HG03196 (cell line): ENCODE measurements around the gene PPTC7.
"Not testable (repeated sequence)": the region's sequence is repeated elsewhere in the genome, so short reads cannot be mapped to it uniquely, and the experiment has no call there.

Source experiments
- ATAC-seq: cut with Tn5 transposase; IDR thresholded peaks from one replicate; pipeline ENCODE4 v1.9.1; 2021; ENCODE audit not compliant: unreplicated experiment

The PPTC7 gene

DNA sequence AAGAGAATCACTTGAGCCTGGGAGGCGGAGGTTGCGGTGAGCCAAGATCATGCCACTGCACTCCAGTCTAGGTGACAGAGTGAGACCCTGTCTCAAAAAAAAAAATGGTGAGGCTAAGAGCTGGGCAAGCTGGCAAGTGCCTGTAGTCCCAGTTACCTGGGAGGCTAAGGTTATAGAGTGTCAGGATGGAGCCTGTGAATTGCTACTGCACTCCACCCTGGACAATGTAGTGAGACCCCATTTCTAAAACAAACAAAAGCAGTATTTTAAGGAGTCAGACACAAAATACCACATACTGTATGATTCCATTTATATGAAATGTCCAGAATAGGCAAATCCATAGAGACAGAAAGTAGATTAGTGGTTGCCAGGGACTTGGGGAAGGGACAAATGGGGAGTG is 4.0 kb upstream of the PPTC7 start:
- not testable (repeated sequence) for ATAC-seq

DNA sequence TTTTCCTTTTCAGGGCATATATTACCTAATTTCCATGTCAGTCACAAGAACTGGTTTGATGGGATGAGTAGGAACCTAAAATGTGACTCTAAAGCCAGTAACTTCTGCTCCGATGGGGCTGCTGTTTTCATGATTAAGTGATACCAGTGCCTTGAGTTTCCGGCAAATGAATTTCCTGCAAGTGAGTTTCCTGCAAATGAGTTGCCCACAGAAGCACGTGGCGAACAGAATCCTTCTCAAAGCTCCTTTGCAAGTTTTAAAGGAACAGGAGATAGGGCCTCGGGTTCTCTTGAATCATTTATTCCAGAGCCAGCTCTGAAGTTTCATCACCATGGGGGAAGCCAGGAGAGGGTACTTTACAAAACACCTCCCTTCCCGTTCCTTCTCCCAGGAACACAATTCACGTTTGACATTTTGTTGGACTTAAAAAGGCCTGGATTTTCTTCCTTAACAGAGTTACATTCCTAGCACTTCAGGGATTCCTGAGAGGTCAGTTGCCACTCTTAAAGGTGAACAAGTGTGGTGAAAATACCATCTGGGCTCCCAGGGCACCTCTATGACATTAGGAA is 2.2 kb upstream of the PPTC7 start:
- ATAC-seq = no peak

DNA sequence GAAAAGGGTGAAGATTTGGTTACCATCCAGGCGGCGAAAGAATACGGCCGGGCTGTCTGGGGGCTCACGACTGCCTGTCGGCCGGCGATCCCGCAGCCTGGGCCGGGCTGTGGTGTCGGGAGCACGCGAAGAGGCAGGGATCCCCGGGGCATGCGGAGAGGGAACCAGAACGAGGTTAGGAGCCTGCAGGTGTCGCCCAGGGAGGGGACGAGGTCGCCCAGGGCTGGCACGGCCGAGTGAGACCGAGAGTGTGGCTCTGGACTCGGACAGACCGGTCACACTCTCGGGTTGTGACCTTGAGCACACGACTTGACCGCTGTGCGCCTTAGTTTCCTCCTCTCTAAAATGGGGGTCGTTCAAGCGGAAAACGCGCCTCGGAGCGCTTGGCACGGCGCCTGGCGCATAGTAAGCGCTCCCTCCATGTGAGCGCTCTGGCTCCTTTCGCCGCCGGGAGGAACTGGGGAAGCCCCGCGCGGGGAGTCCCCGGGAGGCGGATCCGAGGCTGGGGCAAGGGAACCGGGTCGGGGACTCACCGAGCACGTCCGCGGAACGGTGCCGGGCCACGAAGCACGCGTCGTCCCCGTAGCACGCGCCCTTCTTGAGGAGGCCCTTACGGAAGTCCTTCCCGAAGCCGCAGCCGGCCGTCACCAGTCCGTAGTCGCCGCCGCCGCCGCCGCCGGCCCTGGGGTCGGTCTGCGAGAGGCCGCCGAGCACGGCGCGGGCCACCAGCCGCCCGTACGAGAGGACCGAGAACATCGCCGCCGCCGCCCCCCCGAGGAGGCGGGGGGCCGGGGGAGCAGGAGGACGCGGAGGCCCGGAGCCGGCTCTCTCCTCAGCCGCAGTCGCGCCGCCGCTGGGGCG is 612 bp downstream of the PPTC7 start:
- peak; percentile 44 for ATAC-seq

DNA sequence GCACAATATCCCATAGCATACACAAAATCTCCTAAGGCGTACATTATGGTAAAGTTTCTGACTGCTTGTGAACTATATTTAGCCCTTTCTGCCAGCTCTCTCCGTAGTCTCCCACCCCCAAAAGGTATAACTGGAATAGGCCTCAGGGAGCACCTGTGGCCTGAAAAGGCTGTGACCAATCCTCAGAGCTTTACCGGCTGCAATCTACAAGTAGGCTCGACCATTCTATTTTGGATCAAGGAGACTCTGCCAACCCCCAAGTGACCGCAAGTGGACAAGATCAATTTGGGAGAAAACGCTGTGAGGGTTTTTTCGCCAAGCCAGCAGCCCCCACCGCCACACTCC is 1.2 kb downstream of the PPTC7 start:
- no peak for ATAC-seq

DNA sequence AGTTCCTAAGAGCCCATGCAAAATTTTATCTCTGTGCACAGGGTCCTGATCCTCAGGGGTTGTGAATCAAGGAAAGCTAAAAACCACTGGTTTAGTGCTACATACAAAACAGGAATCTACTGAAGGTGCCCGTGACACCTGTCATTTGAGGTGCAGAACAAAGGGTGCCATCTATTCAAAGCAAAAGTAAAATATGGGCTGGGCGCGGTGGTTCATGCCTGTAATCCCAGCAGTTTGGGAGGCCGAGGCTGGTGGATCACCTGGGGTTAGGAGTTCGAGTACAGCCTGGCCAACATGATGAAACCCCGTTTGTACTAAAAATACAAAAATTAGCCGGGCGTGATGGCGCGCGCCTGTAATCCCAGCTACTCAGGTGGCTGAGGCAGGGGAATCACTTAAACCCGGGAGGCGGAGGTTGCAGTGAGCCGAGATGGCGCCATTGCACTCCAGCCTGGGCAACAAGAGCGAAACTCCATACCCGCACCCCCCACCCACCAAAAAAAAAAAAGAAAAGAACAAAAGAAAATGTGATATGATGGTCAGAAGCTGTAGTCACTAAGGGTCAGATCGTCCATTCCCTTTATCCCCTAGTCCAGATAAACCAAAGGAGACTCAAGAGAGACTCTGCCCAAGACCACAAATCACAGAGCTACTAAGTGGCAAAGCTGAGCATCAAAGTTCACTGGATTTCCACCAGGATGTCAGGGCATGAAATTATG is 3.4 kb downstream of the PPTC7 start:
- no peak for ATAC-seq

DNA sequence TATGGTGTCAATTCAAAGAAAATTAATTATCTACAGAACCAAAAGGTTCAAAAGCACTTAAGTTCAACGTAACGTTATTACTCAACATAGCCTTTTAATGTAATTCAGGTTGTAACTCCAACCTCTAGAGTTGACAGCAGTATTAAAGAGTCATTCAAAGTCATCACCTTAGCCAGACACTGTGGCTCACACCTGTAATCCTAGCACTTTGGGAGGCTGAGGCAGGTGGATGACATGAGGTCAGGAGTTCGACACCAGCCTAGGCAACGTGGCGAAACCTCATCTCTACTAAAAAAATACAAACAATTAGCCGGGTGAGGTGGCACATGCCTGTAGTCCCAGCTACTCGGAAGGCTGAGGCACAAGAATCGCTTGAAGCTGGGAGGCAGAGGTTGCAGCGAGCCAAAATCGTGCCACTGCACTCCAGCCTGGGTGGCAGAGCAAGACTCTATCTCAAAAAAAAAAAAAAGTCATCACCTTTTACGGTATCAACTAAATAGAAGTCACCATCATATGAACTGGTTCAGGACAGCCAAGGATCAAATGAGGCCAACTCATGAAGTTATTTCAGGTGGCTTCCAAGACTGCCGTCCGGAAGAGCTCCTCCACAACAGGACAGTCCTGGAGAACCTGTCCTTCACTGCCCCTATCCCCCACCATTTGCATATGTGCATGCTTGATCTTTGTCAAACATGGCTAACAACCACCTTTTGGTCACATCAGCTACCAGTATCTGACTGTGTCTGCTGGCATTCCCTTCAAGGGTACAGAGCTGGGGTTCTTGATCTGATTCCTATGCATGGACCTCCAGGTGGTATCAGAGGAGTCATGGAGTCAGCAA is 4.2 kb downstream of the PPTC7 start:
- ATAC-seq = no peak

DNA sequence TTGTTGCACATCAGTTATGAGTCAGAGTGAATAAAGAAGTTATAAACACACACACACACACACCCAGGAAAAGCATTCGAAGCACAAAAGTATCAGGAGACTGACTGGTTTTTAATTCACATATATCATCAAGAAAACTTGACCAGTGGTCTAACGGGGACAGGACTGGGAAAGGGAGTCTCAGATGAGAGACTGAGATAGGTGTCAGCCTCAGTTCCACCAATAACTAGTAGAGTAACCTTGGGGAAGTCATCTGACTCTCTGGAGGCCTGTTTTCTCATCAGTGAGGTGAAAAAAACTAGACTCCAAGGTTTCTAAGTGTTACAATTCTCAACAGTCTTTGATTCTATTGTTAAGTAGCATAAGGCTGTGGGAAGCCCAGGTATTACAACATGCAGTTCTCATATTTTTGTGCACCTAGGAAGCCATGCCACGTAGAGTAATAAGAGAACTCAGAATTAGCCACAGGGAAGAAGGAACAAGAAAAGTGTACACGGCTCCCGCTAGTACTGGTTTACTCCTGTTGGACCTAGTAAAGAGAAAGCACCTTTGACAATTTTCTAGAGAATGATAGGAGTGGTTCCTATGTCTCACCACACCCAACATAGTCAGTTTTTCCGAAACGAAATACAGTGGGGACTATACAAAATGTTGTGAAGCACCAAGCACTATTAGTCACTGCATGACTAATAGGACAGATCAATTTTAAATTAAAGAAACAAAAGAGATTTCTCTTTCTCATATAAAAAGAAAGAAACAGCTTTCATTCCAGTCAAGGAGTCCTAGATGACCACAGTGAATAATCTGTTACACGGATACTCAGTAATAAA is 5.0 kb downstream of the PPTC7 start:
- ATAC-seq = peak; percentile 28

DNA sequence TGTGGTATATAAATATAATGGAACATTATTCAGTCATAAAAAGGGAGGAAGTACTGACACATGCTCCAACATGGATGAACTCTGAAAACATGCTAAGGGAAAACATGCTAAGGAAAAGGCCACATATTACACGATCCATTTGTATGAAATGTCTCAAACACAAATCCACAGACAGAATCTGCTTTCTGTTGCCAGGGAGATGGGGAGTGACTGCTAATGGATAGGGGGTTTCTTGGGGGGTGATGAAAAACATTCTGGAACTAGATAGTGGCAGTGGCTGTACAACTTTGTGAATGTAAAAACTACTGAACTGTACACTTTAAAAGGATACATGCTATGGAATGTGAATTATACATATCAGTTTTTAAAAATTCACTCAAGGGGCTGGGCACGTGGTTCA is 6.6 kb downstream of the PPTC7 start:
- ATAC-seq = no peak

DNA sequence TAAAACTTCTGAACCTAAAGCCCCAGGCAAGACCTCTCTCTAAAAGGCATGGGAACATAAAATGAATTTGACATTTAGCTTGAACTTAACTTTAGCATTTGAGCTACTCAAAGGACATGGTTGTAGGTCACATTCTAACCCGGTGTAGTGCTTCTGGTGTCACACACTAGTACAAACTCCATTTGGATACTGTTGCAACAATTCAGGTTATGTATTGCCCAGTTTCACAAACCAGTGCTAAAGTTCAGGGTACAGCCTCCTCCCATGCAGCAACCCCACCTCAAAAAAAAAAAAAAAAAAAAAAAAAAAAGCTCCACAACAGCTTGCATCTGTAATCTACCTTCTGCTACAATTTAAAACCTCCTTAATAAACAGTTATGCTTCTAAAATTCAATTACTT is 7.8 kb downstream of the PPTC7 start:
- ATAC-seq = no peak

DNA sequence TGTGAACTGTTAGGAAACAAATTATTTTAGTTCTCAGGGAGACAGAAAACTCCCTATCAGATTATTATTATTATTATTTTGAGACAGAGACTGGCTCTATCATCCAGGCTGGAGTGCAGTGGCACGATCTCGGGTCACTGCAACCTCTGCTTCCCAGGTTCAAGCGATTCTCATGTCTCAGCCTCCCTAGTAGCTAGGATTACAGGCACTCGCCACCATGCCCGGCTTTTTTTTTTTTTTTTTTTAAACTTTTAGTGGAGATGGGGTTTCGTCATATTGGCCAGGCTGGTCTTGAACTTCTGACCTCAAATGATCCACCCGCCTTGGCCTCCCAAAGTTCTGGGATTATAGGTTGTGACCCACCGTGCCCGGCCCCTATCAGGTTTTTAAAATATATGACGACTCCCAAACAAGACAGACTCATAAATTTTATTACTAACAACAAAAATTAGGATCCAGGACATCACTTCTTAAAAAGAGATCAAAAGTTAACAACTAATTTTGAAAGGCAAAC is 8.3 kb downstream of the PPTC7 start:
- ATAC-seq = not testable (repeated sequence)

DNA sequence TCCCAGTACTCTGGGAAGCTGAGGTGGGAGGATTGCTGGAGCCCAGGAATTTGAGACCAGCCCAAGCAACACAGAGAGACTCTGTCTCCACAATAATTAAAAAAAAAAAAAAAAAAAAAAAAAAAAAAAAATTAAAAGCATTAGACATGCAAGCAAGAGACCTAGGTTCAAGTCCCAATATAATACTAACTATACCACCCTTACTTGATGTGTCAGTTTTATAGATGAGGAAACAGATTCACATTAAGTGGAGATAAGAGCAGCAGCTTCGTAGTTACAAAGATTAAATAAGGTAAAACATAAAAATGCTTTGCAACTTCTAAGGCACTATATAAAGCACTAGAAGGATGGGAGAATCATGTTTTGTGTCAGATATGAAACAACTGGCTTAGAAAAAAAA is 9.1 kb downstream of the PPTC7 start:
- ATAC-seq = no peak

DNA sequence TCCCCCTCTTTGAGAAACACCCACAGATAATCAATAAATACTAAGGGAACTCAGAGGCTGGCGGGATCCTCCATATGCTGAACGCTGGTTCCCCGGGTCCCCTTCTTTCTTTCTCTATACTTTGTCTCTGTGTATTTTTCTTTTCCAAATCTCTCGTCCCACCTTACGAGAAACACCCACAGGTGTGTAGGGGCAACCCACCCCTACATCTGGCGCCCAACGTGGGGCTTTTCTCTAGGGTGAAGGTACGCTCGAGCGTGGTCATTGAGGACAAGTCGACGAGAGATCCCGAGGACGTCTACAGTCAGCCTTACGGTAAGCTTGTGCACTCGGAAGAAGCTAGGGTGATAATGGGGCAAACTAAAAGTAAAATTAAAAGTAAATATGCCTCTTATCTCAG is 12.3 kb downstream of the PPTC7 start:
- ATAC-seq = not testable (repeated sequence)

DNA sequence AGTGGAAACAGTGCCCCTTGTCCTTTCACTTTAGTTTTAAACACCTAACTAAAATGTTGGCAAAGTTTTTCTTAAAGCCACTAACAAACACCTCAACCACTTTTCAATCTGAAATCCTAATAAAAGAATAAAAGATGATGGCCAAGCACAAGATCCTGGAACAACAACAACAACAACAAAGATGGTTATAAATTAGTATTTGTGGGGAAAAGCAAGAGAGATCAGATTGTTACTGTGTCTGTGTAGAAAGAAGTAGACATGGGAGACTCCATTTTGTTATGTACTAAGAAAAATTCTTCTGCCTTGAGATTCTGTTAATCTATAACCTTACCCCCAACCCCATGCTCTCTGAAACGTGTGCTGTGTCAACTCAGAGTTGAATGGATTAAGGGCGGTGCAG is 13.3 kb downstream of the PPTC7 start:
- not testable (repeated sequence) for ATAC-seq

DNA sequence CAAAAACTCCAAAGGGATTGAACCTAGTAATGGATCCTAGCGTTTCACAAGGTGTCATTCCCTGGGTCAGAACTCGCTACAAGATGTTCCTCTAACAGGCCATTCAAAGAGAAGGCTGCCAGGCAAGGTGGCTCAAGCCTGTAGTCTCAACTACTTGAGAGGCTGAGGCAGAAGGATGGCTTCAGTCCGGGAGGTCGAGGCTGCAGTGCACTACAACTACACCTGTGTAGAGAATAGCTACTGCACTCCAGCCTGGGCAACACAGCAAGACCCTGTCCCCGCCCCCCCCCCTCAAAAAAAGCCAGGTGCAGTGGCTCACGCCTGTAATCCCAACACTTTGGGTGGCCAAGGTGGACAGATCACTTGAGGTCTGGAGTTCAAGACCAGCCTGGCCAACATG is 14.4 kb downstream of the PPTC7 start:
- no peak for ATAC-seq

DNA sequence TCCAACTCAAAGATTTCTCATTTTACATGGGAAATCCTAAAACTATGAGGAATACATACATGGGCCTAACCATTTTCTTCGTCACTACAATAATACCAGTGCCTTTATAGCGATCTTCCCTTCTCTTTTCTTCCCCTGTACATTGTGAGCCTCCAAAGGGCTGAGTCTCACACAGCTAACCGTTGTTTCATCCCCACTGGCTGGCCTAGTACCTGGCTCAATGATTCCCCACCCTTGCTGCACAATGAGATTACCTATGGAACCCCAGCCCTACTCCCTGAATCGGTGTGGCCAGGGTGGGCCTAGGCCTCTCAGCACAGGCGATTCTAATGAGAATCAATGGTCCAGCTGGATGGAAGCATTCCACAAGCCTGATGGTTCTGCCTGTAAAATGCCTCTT is 16.1 kb downstream of the PPTC7 start:
- no peak for ATAC-seq

DNA sequence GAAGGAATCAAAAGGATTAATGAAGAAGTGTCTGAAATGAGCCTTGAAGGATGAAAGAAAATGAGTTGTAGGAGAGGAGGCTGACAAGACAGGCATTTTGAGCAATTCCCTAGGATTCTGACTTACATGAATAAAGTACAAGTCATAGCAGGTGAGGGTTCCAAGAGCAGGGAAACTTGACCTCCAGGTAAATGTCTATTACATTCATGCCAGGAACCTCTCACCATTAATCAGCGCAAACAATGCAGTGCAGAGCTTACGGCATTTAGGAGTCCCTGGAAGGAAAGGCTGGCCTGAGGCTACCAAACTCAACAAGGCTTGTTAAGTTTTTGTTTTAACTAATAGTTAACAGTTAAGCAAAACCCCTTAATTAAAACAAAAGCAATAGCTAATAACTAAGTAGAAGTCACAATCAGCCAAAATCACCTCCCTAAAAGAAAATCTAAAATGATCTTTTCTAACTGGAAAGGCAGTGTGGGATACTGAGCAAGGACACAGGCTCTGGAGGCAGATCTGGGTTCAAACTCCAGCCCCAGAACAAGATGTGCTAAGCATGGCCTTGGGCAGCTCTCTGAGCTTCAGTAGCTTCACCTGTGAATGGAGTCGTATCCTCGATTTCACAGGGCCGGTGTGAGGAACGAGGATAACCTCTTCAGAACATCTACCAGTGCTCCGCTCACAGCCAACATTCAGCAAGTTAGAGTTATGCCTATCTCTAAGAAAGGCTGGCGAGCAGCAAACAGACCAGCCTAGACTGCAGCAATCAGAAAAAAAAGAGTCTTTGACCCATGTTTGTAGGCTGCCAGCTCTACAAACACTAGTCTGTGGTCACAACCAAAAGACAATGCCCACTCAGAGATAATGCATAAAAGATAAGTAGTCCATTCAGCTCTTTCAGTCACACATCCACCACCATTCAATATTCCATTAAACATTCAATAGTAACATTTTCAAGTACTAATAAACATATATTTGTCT is 16.9 kb downstream of the PPTC7 start:
- no peak for ATAC-seq

DNA sequence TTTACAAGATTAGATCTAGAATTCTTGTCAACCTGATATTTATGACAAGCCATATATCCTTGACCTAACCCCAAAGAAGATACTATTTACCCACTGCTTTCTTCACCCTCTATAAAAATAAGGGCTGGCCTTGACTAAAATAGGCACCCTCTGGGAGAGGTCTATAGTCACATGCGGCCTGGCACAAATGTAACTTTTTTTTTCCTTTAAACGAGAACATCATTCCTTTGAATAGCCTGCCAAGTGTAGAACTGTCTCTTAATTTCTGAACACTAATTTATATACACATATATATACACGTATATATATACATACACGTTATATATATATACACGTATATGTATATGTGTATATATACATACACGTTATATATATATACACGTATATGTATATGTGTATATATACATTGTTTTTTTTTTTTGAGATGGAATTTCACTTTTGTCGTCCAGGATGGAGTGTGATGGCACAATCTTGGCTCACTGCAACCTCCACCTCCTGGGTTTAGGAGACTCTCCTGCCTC is 18.6 kb downstream of the PPTC7 start:
- ATAC-seq = no peak

DNA sequence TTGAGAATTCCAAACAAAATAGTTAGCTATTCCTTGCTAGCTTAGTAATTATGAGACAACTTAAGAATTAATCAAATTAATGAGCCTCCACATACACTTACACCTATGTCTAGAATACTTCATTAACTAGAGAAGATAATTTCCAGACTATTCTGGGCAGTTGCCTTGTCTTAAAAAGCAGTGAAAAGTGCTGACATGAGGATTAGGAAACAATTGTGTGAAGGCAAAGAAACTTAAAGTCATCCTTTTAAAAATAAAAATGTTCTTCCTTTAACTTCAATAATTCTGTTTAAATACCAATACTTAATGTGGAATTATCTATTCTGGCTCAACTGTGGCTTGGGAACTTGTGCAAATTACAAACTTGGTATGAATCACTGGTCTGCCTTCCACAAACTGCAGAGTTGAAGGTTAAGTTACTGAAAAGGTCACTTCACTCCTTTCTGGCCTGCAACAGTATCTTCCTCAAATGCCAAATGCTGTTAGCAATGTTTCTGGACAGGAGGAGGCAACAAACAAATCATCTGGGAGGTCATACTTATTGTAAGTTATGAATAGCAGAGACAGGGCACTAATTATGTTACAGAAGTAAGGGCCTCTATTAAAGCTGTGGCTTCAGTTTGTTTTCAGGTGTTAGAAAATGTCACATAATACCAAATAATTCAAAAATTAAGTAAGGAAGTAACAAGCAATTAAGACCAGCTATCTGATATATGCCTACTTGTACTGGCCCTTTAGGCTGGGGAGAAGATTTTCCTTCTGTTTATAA is 19.2 kb downstream of the PPTC7 start:
- no peak for ATAC-seq
